T-helper 1 cell treated with Interleukin-12 subunit alpha and Interleukin-12 subunit beta and Interleukin-4 antibody, amounts not matched to agents 30 μg/mL and 1 μg/mL, for 36 hours (primary cell): ENCODE data around the gene RAC3.

Experiments used
- H3K27ac Mint-ChIP-seq: one replicate; pipeline ENCODE4 v1.8.0; 2021; ENCODE audit warnings: mild to moderate bottlenecking, mixed read lengths
- H3K27me3 Mint-ChIP-seq: one replicate; pipeline ENCODE4 v1.8.0; 2021; ENCODE audit warnings: low read depth, mixed read lengths
- H3K36me3 Mint-ChIP-seq: one replicate; pipeline ENCODE4 v1.8.0; 2021; ENCODE audit warnings: low read depth, mixed read lengths
- H3K4me1 Mint-ChIP-seq: one replicate; pipeline ENCODE4 v1.8.0; 2021; ENCODE audit warnings: low read depth, mixed read lengths
- H3K4me3 Mint-ChIP-seq: one replicate; pipeline ENCODE4 v1.8.0; 2021; ENCODE audit warnings: mild to moderate bottlenecking, moderate library complexity, mixed read lengths
- H3K9me3 Mint-ChIP-seq: one replicate; pipeline ENCODE4 v1.8.0; 2021; ENCODE audit warnings: mixed read lengths

The RAC3 gene

DNA sequence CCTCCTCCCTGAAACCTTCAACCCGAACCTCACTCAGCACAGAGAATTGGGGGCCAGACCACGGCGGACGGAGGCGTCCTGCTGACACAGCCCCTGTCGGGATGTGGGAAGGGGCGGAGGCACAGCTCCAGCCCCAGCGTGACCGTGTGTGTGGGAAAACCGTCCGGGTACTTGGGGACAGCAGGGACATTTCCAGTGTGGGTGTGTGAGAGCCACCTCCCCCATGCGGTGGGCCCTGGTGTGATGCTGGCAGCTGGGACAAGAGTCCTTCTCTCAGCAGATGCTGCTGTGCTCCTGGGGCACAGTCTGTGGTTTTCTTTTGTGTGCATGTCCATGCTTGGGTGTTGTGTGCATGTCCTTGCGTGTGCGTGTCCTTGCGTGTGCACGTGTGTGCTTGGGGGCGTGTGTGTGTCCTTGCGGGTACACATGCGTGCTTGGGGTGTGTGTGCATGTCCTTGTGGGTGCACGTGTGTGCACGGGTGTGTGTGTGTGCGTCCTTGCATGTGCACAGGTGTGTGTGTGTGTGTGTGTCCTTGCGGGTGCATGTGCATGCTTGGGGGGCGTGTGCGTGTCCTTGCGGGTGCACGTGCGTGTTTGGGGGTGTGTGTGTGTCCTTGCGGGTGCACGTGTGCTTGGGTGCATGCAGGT, 25.7 kb upstream of the RAC3 start:
- Mint-ChIP-seq H3K36me3 (no peaks in the 10 kb centered on the region), H3K4me3 (no peak overlapping the region), H3K4me1 (no peaks in the 10 kb centered on the region), H3K9me3 (no peaks in the 10 kb centered on the region), H3K27ac (no peak overlapping the region), H3K27me3 (no peaks in the 10 kb centered on the region)

DNA sequence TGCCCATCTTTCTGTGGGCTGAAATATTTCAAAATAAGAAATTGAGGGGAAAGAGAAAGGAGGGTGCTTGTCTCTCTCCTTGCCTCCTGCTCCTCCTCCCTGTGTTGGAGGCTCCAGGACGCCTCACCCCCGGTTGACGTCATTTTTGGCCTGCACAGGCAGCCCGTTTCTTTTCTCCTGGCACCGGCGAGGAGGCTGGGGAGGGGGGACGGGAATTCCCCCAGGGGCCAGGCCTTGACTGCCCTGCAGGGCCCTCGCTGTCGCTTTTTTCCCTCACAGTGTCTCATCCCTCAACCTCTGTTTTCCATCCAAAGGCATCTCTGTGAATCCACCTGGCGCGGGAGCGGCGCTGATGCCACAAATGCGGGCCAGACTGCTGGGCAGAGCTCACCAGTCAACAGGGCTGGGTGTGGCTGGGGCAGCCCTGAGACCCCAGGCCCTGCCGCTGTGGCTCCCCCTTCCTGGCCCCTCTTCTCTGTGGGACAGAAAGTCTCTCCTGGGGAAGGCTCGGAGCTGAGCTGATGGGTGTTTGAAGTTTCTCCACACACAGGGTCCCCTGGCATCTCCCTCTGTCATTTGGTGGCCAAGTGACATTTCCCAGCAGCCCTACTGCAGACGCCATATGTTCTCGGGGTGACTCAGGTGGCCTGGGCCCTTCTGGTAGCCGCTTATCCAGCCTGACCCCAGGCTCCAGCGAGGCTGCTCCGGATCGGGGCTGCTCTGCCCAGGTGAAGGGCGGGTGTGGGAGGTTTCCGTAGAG, 24.8 kb upstream of the RAC3 start:
- no peak overlapping the region for H3K27ac Mint-ChIP-seq
- H3K27me3 Mint-ChIP-seq: no peaks in the 10 kb centered on the region
- H3K9me3 Mint-ChIP-seq: no peaks in the 10 kb centered on the region
- no peak overlapping the region for H3K4me3 Mint-ChIP-seq
- no peaks in the 10 kb centered on the region for H3K36me3 Mint-ChIP-seq
- H3K4me1 Mint-ChIP-seq: no peaks in the 10 kb centered on the region

DNA sequence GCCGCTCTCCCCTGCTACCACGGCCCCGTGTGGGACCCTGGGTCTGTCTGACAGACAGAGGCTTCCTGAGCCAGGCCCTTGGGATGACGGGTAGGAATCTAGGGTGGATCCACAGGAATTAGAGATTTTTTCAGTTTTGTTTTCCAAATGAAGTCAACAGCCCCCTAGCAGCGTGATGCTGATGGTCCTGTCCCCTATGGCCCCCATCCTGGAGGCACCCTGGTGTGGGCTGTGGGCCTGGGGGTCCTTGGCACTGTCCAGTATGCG, 24.3 kb upstream of the RAC3 start:
- Mint-ChIP-seq H3K27me3 (no peaks in the 10 kb centered on the region), H3K36me3 (no peaks in the 10 kb centered on the region), H3K27ac (no peak overlapping the region), H3K4me1 (no peaks in the 10 kb centered on the region), H3K9me3 (no peaks in the 10 kb centered on the region), H3K4me3 (no peak overlapping the region)

DNA sequence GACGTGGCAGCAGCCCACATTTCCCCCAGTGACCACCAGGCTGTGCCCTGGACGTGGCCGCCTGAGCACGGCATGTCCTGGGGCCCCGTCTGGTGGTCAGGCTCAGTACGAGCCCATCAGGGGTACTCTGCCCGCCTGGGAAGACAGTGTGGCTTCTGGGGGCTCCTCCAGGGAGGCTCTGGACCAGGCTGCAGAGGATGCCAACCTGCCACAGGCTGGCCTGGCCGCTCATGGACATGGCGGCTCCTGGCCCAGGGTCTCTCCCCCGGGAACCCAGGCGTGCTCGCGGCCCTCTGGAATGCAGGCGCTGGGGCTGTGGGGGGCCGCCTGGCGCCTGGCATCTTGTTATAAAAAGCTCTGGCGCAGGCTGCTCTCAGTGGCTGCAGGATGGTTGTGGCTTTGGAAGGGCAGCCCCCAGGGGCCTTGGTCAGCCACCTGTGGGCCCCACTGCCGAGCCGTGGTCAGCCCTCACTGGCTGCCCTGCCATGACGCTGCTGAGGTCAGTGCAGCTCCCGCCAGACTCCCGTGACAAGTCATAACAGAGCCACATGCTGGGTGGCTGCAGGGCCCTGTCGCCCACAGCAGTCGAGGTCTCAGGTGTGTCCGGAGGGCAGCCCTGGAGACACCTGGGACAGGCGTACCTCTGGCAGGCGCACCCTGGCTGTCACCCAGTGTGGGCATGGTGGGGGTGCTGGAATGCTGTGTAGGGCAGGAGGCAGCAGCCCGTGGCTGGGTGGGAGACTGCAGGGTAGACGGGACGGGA, 23.8 kb upstream of the RAC3 start:
- Mint-ChIP-seq H3K9me3 (no peaks in the 10 kb centered on the region), H3K27me3 (no peaks in the 10 kb centered on the region), H3K4me3 (no peak overlapping the region), H3K27ac (no peak overlapping the region), H3K4me1 (no peaks in the 10 kb centered on the region), H3K36me3 (no peaks in the 10 kb centered on the region)

DNA sequence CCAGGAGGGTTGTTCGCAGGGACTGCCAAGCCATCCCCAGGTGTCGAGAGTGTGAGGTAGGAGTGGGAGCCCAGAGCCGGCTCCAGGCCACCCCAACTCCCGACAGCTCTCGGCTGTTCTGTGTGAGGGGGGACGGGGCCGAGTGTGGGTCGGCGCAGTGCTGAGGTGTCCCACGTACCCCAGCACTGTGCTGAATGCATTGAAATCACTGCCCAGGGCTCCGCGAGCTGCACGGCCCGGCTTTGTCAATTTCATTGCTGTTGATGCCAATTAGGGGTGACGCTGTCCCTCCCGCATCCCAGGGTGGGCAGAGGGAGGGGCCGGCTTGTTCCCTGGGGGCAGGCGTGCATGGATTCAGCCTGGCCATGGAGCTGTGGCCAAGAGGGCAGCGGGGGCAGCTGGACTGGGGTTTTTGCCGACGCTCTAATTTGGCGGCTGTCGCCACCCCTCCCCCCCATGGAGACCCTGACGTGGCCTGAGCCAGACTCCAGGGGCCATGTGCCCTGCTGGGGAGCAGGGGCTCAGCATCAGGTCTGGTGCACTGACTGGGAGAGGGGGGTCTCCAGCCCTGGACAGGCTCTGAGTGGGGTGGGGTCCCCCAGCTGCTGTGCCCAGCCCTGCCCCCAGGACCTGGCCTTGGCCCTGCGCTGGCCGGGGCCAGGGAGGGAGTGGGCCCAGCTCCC, 23.1 kb upstream of the RAC3 start:
- no peak overlapping the region for H3K4me3 Mint-ChIP-seq
- H3K27me3 Mint-ChIP-seq: no peaks in the 10 kb centered on the region
- H3K27ac Mint-ChIP-seq: no peak overlapping the region
- no peaks in the 10 kb centered on the region for H3K4me1 Mint-ChIP-seq
- no peaks in the 10 kb centered on the region for H3K36me3 Mint-ChIP-seq
- no peaks in the 10 kb centered on the region for H3K9me3 Mint-ChIP-seq

DNA sequence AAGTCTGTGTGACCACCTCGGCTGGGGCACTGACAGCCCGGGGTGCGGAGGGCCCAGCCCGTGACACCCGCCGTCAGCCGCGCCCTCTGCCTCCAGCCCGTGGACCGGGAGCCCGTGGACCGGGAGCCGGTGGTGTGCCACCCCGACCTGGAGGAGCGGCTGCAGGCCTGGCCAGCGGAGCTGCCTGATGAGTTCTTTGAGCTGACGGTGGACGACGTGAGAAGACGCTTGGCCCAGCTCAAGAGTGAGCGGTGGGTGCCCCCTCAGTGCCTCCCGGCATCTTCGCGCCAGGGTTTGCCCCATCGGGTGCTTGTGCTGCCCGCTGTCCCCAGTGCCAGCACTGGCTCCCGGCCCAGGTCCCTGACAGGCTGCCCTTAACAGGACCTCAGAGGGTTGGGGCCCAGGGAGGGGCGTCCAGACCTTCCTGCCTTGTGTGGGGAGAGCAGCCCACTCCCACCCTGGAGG, 22.5 kb upstream of the RAC3 start:
- Mint-ChIP-seq H3K27ac (no peak overlapping the region), H3K9me3 (no peaks in the 10 kb centered on the region), H3K4me1 (no peaks in the 10 kb centered on the region), H3K4me3 (no peak overlapping the region), H3K27me3 (no peaks in the 10 kb centered on the region), H3K36me3 (no peaks in the 10 kb centered on the region)

DNA sequence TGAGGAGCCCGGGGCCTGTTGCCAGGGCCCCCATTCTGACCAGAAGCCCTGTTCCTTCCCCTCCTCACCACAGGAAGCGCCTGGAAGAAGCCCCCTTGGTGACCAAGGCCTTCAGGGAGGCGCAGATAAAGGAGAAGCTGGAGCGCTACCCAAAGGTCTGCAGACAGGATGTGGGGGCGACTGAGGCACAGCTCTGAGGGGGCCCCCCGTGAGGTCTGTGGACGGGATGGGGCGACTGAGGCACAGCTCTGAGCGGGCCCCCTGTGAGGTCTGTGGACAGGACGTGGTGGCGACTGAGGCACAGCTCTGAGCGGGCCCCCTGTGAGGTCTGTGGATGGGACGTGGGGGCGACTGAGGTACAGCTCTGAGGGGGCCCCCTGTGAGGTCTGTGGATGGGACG, 22.1 kb upstream of the RAC3 start:
- Mint-ChIP-seq H3K27me3 (no peaks in the 10 kb centered on the region), H3K27ac (no peak overlapping the region), H3K4me3 (no peak overlapping the region), H3K4me1 (no peaks in the 10 kb centered on the region), H3K9me3 (no peaks in the 10 kb centered on the region), H3K36me3 (no peaks in the 10 kb centered on the region)

DNA sequence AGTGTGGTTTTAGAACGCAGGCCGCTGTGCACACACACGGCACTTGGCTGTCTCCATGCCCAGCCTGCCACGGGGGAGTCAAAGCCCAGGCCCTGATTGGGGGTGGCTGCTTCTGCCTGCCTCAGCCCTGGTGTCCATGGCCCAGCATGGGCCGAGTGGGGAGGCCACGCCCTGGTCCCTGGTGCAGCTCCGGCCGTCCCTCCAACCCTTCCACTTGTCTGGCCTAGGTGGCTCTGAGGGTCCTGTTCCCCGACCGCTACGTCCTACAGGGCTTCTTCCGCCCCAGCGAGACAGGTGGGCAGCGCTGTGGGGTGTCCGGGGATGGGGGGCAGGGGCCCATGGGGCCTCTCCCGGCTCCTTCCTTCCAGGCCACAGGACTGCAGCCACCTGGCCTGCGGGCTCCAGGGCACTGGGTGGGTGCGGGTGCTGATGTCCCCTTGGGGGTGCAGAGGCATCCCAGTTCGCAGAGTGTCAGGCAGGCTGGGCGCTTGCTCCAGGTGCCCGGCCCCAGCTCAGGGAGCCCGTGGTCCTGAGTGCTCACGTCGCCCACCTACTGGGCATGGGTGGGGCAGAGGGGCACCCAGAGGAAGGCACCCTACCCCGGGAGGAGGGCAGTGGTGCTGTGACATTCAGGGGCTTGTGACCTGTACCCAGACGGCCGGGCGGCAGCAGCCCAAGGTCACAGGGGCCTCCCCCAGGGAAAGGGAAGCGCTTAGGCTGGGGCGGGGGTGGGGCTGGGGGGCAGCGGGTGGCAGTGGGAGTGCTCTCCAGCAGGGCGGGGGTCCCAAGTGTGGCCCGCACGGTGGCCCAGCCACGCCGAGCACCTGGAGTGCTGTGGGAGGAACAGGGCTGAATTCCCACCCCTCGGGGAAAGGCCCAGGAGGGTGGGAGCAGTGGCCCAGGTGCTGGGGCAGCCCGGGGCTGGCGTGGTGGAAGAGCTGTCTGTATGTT, 20.6 kb upstream of the RAC3 start:
- no peaks in the 10 kb centered on the region for H3K9me3 Mint-ChIP-seq
- H3K27ac Mint-ChIP-seq: no peak overlapping the region
- H3K36me3 Mint-ChIP-seq: no peaks in the 10 kb centered on the region
- no peaks in the 10 kb centered on the region for H3K4me1 Mint-ChIP-seq
- H3K27me3 Mint-ChIP-seq: no peaks in the 10 kb centered on the region
- no peak overlapping the region for H3K4me3 Mint-ChIP-seq

DNA sequence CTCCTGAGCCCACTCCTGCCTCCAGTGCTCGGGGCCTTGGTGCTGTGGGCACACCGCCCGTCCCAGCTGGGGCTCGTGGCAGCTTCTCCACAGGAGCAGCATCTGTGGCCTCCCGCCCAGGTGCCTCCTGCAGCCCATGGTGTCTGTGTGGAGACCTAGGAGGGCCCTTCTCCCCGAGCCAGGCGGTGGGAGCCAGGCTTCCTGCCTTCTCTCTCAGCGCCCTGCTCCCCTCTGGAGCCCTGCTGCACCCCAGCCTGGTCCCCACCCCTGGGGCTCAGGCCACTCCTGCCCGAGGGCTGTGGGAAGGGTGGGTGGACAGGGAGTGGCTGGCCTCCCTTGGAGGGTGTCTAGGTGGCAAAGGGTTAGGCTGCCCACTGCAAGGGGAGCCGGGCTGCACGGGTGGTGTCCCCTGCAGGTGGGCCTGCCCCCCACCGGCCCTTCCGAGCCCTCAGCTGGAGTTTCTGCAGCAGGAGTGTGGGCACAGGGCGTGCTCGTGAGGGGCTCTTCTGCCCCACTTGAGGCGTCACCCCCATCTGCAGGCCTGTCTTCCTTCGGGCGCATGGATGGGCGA, 19.8 kb upstream of the RAC3 start:
- Mint-ChIP-seq H3K36me3 (no peaks in the 10 kb centered on the region), H3K27me3 (no peaks in the 10 kb centered on the region), H3K4me1 (no peaks in the 10 kb centered on the region), H3K9me3 (no peaks in the 10 kb centered on the region), H3K4me3 (no peak overlapping the region), H3K27ac (no peak overlapping the region)

DNA sequence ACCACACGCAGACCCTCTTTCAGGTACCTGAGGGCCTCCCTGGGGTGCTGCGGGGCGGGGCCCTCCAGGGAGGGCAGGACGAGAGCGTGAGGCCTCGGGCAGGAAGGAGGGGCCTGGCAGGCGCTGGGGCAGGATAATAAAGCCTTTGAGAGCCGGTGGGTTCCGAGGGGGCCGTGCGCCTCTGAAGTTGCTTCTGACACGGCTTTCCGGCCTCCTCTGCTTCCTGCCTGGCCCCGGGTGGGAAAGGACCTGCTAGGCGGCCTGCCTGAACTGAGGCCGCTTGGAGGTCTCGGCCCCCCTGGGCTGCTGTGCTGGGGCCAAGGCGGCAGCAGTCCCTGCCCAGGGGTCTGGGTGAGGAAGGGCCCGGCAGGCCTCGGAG, 19.2 kb upstream of the RAC3 start:
- Mint-ChIP-seq H3K27ac (no peak overlapping the region), H3K9me3 (no peaks in the 10 kb centered on the region), H3K27me3 (no peaks in the 10 kb centered on the region), H3K4me3 (no peak overlapping the region), H3K4me1 (no peaks in the 10 kb centered on the region), H3K36me3 (no peaks in the 10 kb centered on the region)

DNA sequence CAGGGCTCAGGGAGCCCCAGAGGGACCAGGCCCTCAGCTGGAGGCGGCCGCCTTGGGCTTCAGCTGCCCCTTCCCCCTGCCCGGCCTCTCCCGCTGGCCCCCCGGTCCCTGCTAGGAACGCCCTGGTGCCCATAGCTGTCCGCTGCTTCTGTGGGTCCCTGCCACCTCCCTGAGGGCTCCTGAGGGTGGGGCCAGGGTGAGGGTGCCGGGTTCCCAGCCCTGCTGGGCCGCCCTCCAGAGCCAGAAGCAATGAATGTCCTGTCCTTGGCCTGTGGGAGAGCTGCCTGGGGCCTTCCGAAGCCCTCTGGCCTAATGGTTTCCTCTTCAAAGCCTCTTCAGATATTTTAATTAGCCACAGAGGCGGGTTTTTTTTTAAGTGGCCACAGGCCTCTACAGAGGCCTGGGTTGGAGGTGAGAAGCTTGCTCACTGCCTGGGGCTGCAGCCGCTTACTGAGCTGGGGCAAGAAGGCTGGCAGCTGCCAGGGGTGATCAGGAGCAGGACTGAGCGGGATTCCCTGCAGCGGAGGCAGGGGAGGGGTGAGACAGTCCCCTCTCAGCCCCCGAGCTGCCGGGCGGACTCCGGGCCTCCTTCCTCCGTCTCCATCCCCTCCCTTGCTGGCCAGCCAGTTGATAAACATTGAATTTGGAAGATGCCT, 18.7 kb upstream of the RAC3 start:
- H3K4me3 Mint-ChIP-seq: no peak overlapping the region
- H3K4me1 Mint-ChIP-seq: no peaks in the 10 kb centered on the region
- H3K27me3 Mint-ChIP-seq: no peaks in the 10 kb centered on the region
- H3K36me3 Mint-ChIP-seq: no peaks in the 10 kb centered on the region
- no peaks in the 10 kb centered on the region for H3K9me3 Mint-ChIP-seq
- no peak overlapping the region for H3K27ac Mint-ChIP-seq

DNA sequence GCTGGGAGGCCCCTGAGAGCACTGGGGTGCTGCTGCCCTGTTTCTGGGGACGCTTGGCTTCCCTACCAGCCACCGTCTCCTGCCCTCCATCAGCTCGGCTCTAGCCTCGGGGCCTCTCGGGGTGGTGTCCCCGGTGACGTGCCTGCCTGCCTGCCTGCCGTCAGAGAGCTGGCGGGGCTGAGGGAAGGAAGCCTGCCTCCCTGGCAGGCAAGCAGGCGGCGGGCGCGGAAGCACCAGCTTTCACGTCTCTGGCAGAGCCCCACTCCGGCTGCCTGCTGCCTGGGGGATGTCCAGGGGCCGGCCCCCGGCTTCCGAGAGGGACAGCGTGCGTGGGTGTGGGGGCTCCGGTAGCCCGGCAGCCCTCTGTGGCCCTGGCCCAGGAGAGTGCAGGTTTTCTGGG, 18.1 kb upstream of the RAC3 start:
- Mint-ChIP-seq H3K27me3 (no peaks in the 10 kb centered on the region), H3K36me3 (no peaks in the 10 kb centered on the region), H3K9me3 (no peaks in the 10 kb centered on the region), H3K27ac (no peak overlapping the region), H3K4me3 (no peak overlapping the region), H3K4me1 (no peaks in the 10 kb centered on the region)

DNA sequence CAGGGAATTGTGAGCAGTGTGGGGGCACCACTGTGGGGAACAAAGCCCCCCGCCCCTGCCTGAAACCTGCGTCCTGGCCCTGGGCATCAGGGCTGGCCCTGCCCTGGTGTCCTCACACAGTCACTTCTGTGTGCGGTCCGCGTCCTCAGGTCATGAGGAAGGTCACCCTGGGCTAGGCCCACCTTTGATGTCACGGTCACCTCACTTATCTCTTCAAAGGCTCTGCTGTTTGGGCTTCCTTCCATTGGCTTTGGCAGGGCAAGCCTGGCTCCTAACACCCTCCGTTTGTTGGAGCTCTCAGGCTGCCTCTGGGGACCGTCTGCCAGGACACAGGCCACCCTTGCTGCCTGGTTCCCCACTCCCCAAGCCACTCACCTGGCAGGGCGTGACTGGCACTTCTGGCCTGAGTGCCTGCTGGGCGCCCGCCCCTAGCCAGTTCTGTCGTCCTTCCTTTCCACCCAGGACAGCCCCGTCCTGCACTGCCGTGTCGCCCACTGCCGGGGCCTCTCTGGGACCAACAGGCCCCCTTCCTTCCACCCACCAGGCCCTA, 17.6 kb upstream of the RAC3 start:
- no peaks in the 10 kb centered on the region for H3K4me1 Mint-ChIP-seq
- no peaks in the 10 kb centered on the region for H3K9me3 Mint-ChIP-seq
- H3K4me3 Mint-ChIP-seq: no peak overlapping the region
- H3K27ac Mint-ChIP-seq: no peak overlapping the region
- no peaks in the 10 kb centered on the region for H3K36me3 Mint-ChIP-seq
- no peaks in the 10 kb centered on the region for H3K27me3 Mint-ChIP-seq
